ENCODE data around the gene BMPR1B. TPM values are rescaled to one million over a fixed set of nuclear protein-coding genes. Genes with fewer than 3 reads are reported as not detected.

Gene BMPR1B
- total RNA-seq, 1 experiment from 2014 or later, result not detected

DNA sequence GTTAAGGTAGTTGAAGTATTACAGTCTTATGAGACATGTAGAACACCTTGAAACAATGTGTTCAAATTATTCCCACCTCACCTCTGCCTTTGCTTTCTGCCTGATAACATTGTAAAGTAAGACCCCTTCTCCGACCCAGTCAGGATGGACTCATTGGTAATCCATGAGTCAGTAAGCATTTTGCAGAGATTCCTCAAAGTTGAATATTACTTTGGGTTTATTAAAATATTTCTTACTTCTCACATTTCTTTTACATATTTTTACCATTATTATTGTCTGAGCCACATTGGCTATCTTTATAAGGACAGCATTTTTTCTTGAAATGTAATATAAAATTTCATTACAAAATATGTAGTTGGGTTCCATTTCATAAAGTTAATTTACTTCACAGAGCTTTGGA is 201.6 kb downstream of the BMPR1B start:
- Histone ChIP-seq H3K9me2 (ENCODE audit: insufficient read depth) (no peaks in the 10 kb centered on the region), H3K4me3 (replicated peaks in 1 of 2; ENCODE audit: low read depth in 1 of 2, low read length in 2 of 2) (no peak overlapping the region), H3K36me3 (ENCODE audit: control insufficient read depth in 1 of 2, insufficient read depth in 2 of 2, low read length in 2 of 2) (no peaks in the 10 kb centered on the region), H3K27ac (ENCODE audit: low read depth, low read length) (no peak overlapping the region), H4K20me1 (ENCODE audit: insufficient read depth) (no peaks in the 10 kb centered on the region), H3K27me3 (ENCODE audit: insufficient read depth, low read length) (no peaks in the 10 kb centered on the region), H3K9ac (ENCODE audit: low read length) (no peak overlapping the region), H3K4me2 (ENCODE audit: low read length) (no peak overlapping the region), H2AFZ (ENCODE audit: low read depth, low read length, poor library complexity, severe bottlenecking) (no peak overlapping the region), H3K4me1 (ENCODE audit: control insufficient read depth in 1 of 2, insufficient read depth in 2 of 2, low read length in 2 of 2) (no peaks in the 10 kb centered on the region), H3K9me3 (ENCODE audit: control insufficient read depth in 1 of 2, insufficient read depth in 1 of 2, low read depth in 1 of 2, low read length in 2 of 2) (no peaks in the 10 kb centered on the region), H3K79me2 (ENCODE audit: insufficient read depth, low read length) (no peaks in the 10 kb centered on the region)
- BruUV-seq (replicated peaks), result no TSS peak
- POLR2A ChIA-PET, result no interaction called here
- CTCF ChIA-PET, result no interaction called here
- DNase-seq (ENCODE audit: low read depth, low spot score), result no peak
- intact Hi-C loops (cut with micrococcal nuclease), result no loop called here
- RAD21 ChIA-PET (ENCODE audit: low non-redundant PET in 1 of 2, low total read pairs in 2 of 2, uncharacterized antibody in 2 of 2, unreplicated experiment in 2 of 2), result no interaction called here
- ATAC-seq, result no peak
- TF ChIP-seq, protein P1, sequence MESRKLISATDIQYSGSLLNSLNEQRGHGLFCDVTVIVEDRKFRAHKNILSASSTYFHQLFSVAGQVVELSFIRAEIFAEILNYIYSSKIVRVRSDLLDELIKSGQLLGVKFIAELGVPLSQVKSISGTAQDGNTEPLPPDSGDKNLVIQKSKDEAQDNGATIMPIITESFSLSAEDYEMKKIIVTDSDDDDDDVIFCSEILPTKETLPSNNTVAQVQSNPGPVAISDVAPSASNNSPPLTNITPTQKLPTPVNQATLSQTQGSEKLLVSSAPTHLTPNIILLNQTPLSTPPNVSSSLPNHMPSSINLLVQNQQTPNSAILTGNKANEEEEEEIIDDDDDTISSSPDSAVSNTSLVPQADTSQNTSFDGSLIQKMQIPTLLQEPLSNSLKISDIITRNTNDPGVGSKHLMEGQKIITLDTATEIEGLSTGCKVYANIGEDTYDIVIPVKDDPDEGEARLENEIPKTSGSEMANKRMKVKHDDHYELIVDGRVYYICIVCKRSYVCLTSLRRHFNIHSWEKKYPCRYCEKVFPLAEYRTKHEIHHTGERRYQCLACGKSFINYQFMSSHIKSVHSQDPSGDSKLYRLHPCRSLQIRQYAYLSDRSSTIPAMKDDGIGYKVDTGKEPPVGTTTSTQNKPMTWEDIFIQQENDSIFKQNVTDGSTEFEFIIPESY (IDR thresholded peaks at IDR 0.05; ENCODE audit: extremely low read depth, insufficient replicate concordance, low read length), result no peak
- TF ChIP-seq SP1 (IDR thresholded peaks at IDR 0.05; ENCODE audit: low read depth) (no peak), ZNF274 (IDR thresholded peaks at IDR 0.05; ENCODE audit: low read depth, low read length) (no peak), EZH2phosphoT487 (IDR thresholded peaks at IDR 0.05; ENCODE audit: borderline replicate concordance) (no peak), POLR2AphosphoS5 (IDR thresholded peaks at IDR 0.05; ENCODE audit: low read depth, low read length) (no peak), RAD21 (IDR thresholded peaks at IDR 0.05; ENCODE audit: low read depth) (no peak), EZH2 (IDR thresholded peaks at IDR 0.05) (no peak), CEBPB (IDR thresholded peaks at IDR 0.05; ENCODE audit: low read depth) (no peak)
- TF ChIP-seq, protein P2, sequence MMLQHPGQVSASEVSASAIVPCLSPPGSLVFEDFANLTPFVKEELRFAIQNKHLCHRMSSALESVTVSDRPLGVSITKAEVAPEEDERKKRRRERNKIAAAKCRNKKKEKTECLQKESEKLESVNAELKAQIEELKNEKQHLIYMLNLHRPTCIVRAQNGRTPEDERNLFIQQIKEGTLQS (IDR thresholded peaks at IDR 0.05), result no peak

DNA sequence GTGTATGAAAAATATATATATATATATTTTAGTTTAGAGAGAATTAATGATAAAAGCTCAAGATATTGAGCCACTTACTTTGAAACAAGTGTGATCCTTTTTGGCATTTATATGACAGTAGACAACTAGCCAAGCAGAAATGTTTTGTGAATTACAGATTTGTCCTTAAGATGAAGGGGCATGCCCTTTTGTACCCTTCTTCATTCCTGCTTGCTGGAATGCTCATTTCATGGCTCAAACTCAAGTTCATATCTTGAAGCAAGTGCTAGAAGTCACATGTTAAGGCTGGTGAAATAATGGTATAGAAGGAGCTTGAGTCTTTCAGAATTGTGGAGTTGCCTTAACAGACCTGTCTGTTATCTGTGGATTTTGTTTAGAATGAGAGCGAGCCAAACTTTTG is 203.0 kb downstream of the BMPR1B start:
- ChIA-PET CTCF (no interaction called here), POLR2A (no interaction called here), RAD21 (ENCODE audit: low non-redundant PET in 1 of 2, low total read pairs in 2 of 2, uncharacterized antibody in 2 of 2, unreplicated experiment in 2 of 2) (no interaction called here)
- H4K20me1 ChIP-seq (ENCODE audit: insufficient read depth), result no peaks in the 10 kb centered on the region
- no peaks in the 10 kb centered on the region for H3K79me2 ChIP-seq (ENCODE audit: insufficient read depth, low read length)
- H3K27ac ChIP-seq (ENCODE audit: low read depth, low read length), result no peak overlapping the region
- no peak for TF ChIP-seq ZNF274 (IDR thresholded peaks at IDR 0.05; ENCODE audit: low read depth, low read length)
- TF ChIP-seq, protein P1 (IDR thresholded peaks at IDR 0.05; ENCODE audit: extremely low read depth, insufficient replicate concordance, low read length), result no peak
- no peaks in the 10 kb centered on the region for H3K9me2 ChIP-seq (ENCODE audit: insufficient read depth)
- no TSS peak for BruUV-seq (replicated peaks)
- H3K4me2 ChIP-seq (ENCODE audit: low read length), result no peak overlapping the region
- ATAC-seq, result no peak
- H3K9me3 ChIP-seq (ENCODE audit: control insufficient read depth in 1 of 2, insufficient read depth in 1 of 2, low read depth in 1 of 2, low read length in 2 of 2), result no peaks in the 10 kb centered on the region
- no peak overlapping the region for H3K4me3 ChIP-seq (replicated peaks in 1 of 2; ENCODE audit: low read depth in 1 of 2, low read length in 2 of 2)
- no peaks in the 10 kb centered on the region for H3K4me1 ChIP-seq (ENCODE audit: control insufficient read depth in 1 of 2, insufficient read depth in 2 of 2, low read length in 2 of 2)
- intact Hi-C loops (cut with micrococcal nuclease), result no loop called here
- no peak overlapping the region for H2AFZ ChIP-seq (ENCODE audit: low read depth, low read length, poor library complexity, severe bottlenecking)
- DNase-seq (ENCODE audit: low read depth, low spot score), result no peak
- H3K9ac ChIP-seq (ENCODE audit: low read length), result no peak overlapping the region
- no peaks in the 10 kb centered on the region for H3K27me3 ChIP-seq (ENCODE audit: insufficient read depth, low read length)
- no peaks in the 10 kb centered on the region for H3K36me3 ChIP-seq (ENCODE audit: control insufficient read depth in 1 of 2, insufficient read depth in 2 of 2, low read length in 2 of 2)

All from HCT116 (cell line).